MM.1S (cell line): ENCODE measurements around the gene CCDC88C.

Experiments
- EZH2 ChIP-seq: fragments of 300-600 bp; sonication (generic); optimal IDR thresholded peaks from 2 replicates; pipeline ENCODE3; 2017; ENCODE audit warnings: low read depth, mild to moderate bottlenecking, antibody characterized with exemption, low read length, mixed read lengths
- TF ChIP-seq, protein P1 (sequence below): fragments of 300-600 bp; sonication (generic); IDR thresholded peaks from 2 replicates; pipeline ENCODE4 v1.5.1; 2016; ENCODE audit warnings: antibody characterized with exemption, low read length, mixed read lengths

DNA sequence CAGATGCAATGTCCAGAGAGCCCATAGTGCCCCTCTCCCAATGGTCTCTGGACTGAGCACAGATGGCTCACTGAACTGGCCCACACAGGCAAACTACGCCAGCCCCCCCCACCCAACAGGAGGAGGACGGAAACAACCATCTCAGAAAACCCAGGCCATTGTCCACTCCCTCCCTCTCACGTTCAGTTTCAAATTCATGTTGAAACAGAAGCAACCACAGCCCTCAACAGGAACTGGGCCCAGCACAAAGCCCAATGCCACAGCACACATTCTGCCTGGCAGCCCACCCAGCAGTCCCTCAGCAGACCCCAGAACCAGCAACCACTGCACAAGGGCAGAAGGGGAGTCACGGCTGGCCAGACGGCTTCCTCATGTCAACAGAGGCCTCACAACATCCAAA lies 10.6 kb downstream of the CCDC88C start:
- TF ChIP-seq, protein P1, sequence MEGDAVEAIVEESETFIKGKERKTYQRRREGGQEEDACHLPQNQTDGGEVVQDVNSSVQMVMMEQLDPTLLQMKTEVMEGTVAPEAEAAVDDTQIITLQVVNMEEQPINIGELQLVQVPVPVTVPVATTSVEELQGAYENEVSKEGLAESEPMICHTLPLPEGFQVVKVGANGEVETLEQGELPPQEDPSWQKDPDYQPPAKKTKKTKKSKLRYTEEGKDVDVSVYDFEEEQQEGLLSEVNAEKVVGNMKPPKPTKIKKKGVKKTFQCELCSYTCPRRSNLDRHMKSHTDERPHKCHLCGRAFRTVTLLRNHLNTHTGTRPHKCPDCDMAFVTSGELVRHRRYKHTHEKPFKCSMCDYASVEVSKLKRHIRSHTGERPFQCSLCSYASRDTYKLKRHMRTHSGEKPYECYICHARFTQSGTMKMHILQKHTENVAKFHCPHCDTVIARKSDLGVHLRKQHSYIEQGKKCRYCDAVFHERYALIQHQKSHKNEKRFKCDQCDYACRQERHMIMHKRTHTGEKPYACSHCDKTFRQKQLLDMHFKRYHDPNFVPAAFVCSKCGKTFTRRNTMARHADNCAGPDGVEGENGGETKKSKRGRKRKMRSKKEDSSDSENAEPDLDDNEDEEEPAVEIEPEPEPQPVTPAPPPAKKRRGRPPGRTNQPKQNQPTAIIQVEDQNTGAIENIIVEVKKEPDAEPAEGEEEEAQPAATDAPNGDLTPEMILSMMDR, result no peak
- TF ChIP-seq EZH2, result no peak
